Thyroid gland (tissue), 4 donors: Measurements from ENCODE around the gene HYAL4. TPM values are rescaled to one million over a fixed set of nuclear protein-coding genes. Genes with fewer than 3 reads are reported as not detected.

Experiments
- DNase-seq, 2 donors: peaks; one replicate each; pipeline ENCODE4 v3.0.0-alpha.2; 2019
- H3K27ac ChIP-seq, 3 donors: fragments of 200-600 bp; sonication (generic); 1 replicate in 2 of 3; 2 replicates in 1 of 3; pipeline ENCODE4 v1.5.1; 2016 to 2019; ENCODE audit warnings: mild to moderate bottlenecking in 1 of 3, moderate library complexity in 1 of 3
- H3K27me3 ChIP-seq: fragments of 200-600 bp; sonication (generic); one replicate; pipeline ENCODE4 v1.5.1; 2019
- H3K36me3 ChIP-seq, 2 donors: fragments of 200-600 bp; sonication (generic); one replicate each; pipeline ENCODE4 v1.5.1; 2016 to 2019
- H3K4me1 ChIP-seq, 2 donors: fragments of 200-600 bp; sonication (generic); one replicate each; pipeline ENCODE4 v1.5.1; 2017 to 2019
- H3K4me3 ChIP-seq, 3 donors: fragments of 200-600 bp; sonication (generic); replicated peaks in 1 of 3; 1 replicate in 2 of 3; 2 replicates in 1 of 3; pipeline ENCODE4 v1.5.1; 2016; ENCODE audit warnings: mild to moderate bottlenecking in 1 of 3
- H3K9me3 ChIP-seq: fragments of 200-600 bp; sonication (generic); one replicate; pipeline ENCODE4 v1.5.1; 2017
- CTCF ChIP-seq, 6 experiments: fragments of 200-600 bp in 3 of 6; fragments of 450-650 bp in 3 of 6; sonication (generic) in 3 of 6; IDR thresholded peaks; one replicate each; pipeline ENCODE4 v1.5.1; 2016 to 2019; ENCODE audit warnings: antibody characterized with exemption in 6 of 6, mild to moderate bottlenecking in 2 of 6, inconsistent platforms in 1 of 6, moderate library complexity in 1 of 6
- POLR2A ChIP-seq, 2 donors: fragments of 450-650 bp; IDR thresholded peaks; one replicate each; pipeline ENCODE4 v1.6.1; 2017; ENCODE audit warnings: antibody characterized with exemption in 2 of 2, mild to moderate bottlenecking in 2 of 2, moderate library complexity in 1 of 2
- WGBS, 2 donors: methylation state at CpG; one replicate each; pipeline ENCODE4 v1.1.5; 2017; 5-methylcytosine and 5-hydroxymethylcytosine counted together
- intact Hi-C: fragments of 100-400 bp; cut with DNase I; formaldehyde crosslinking; loops from one replicate; pipeline ENCODE4 v1.15.1; 2023
- total RNA-seq, 4 donors: library from RNA; depleted of rRNA; stranded (reverse); fragments of >200 nt; gene quantifications; one replicate each; pipeline ENCODE4 v1.2.3, GENCODE V29; 2016

HYAL4 gene
- total RNA-seq, 4 donors from 2014 or later = 0.13 to 0.89 TPM; not detected in 2

GRCh38 chr7:123798532-123799188 lies 46.3 kb upstream of the HYAL4 start:
- Histone ChIP-seq H3K27ac (peak overlapping the region; percentile 33 to 89 (median 58)), H3K4me1 (peaks cover 9 to 12% of the 10 kb centered on the region in 2 donors), H3K27me3 (no peaks in the 10 kb centered on the region), H3K36me3 (no peaks in the 10 kb centered on the region), H3K9me3 (no peaks in the 10 kb centered on the region), H3K4me3 (no peak overlapping the region)
- intact Hi-C loops = loop anchor here (10.0 kb wide), 1 partner anchor 66 kb away; no protein-coding TSS in a partner anchor
- 87 to 91% methylated on average over 6 of the region's 6 CpGs for WGBS, 2 donors
- TF ChIP-seq CTCF (IDR thresholded peaks at IDR 0.05) (no peak), POLR2A (IDR thresholded peaks at IDR 0.05) (no peak)
- DNase-seq = no peak

- Histone ChIP-seq H3K27ac (no peak overlapping the region), H3K36me3 (no peaks in the 10 kb centered on the region), H3K4me1 (peaks cover 9 to 10% of the 10 kb centered on the region in 2 donors), H3K9me3 (no peaks in the 10 kb centered on the region), H3K4me3 (no peak overlapping the region), H3K27me3 (no peaks in the 10 kb centered on the region)
- no peak for DNase-seq
- 79 to 81% methylated on average over 1 of the region's 1 CpG for WGBS, 2 donors
- no peak for TF ChIP-seq POLR2A (IDR thresholded peaks at IDR 0.05)
- no peak for TF ChIP-seq CTCF (IDR thresholded peaks at IDR 0.05)
- intact Hi-C loops = no loop called here
Observed at GRCh38 chr7:123802249-123802648, 42.7 kb upstream of the HYAL4 start.

GRCh38 chr7:123805287-123805686 lies 39.7 kb upstream of the HYAL4 start:
- H3K27ac ChIP-seq = no peak overlapping the region
- no peak overlapping the region for H3K4me3 ChIP-seq
- intact Hi-C loops = no loop called here
- no peaks in the 10 kb centered on the region for H3K27me3 ChIP-seq
- DNase-seq = no peak
- no peaks in the 10 kb centered on the region for H3K36me3 ChIP-seq
- no peak for TF ChIP-seq POLR2A (IDR thresholded peaks at IDR 0.05)
- no peak for TF ChIP-seq CTCF (IDR thresholded peaks at IDR 0.05)
- no peaks in the 10 kb centered on the region for H3K9me3 ChIP-seq
- no peaks in the 10 kb centered on the region for H3K4me1 ChIP-seq

GRCh38 chr7:123809471-123809870 lies 35.5 kb upstream of the HYAL4 start:
- H3K4me1 ChIP-seq = no peaks in the 10 kb centered on the region
- TF ChIP-seq CTCF (IDR thresholded peaks at IDR 0.05) = no peak
- TF ChIP-seq POLR2A (IDR thresholded peaks at IDR 0.05) = no peak
- no peaks in the 10 kb centered on the region for H3K9me3 ChIP-seq
- H3K36me3 ChIP-seq = no peaks in the 10 kb centered on the region
- intact Hi-C loops = no loop called here
- H3K4me3 ChIP-seq = no peak overlapping the region
- no peak overlapping the region for H3K27ac ChIP-seq
- 89 to 95% methylated on average over 2 of the region's 2 CpGs for WGBS, 2 donors
- no peaks in the 10 kb centered on the region for H3K27me3 ChIP-seq
- DNase-seq = no peak

- Histone ChIP-seq H3K27me3 (no peaks in the 10 kb centered on the region), H3K36me3 (no peaks in the 10 kb centered on the region), H3K27ac (no peak overlapping the region), H3K4me3 (no peak overlapping the region), H3K9me3 (no peaks in the 10 kb centered on the region), H3K4me1 (no peaks in the 10 kb centered on the region)
- intact Hi-C loops = no loop called here
- no peak for DNase-seq
- TF ChIP-seq POLR2A (IDR thresholded peaks at IDR 0.05) (no peak), CTCF (IDR thresholded peaks at IDR 0.05) (no peak)
Observed at GRCh38 chr7:123811056-123811455, 33.9 kb upstream of the HYAL4 start.
